Measurements from ENCODE around the gene CD48. TPM values are rescaled to one million over a fixed set of nuclear protein-coding genes. Genes with fewer than 3 reads are reported as not detected.

The CD48 gene
- polyA plus RNA-seq, 1 donor (not counting 4 experiments of a cell fraction or from before 2014, with no cell fraction given), result 0.07 TPM

DNA sequence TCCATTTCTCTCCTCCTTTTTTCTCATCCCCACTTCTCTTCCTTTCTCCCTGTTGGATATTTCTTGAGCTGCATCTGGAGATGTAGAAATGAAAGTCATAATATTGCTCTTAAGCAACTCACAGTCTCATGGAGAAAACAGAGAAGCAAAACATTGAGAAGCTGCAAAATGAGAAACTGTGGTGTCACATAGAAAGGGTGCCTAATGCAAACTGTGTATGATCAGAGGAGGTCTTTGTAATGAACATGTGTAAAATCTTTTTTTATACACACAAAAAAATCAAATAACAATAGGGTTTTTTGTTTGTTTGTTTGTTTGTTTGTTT lies 15.7 kb upstream of the CD48 start:
- H3K27ac ChIP-seq (ENCODE audit: control insufficient read depth, insufficient read depth, low read length), result no peak overlapping the region
- no peak overlapping the region for H3K9ac ChIP-seq (ENCODE audit: control insufficient read depth, extremely low read depth, insufficient read depth, low read length)
- peak overlapping the region; percentile 94 for H2AFZ ChIP-seq (ENCODE audit: control insufficient read depth, low read length)
- no peaks in the 10 kb centered on the region for H3K36me3 ChIP-seq (ENCODE audit: control insufficient read depth in 2 of 2, extremely low read depth in 1 of 2, insufficient read depth in 2 of 2, low read length in 2 of 2)
- no peak overlapping the region for H3K4me3 ChIP-seq (ENCODE audit: control insufficient read depth in 2 of 3, extremely low read depth in 1 of 3, insufficient read depth in 2 of 3, low read depth in 1 of 3, low read length in 3 of 3)
- H3K27me3 ChIP-seq (ENCODE audit: control insufficient read depth, extremely low read depth, insufficient read depth, low read length), result no peaks in the 10 kb centered on the region
- peaks cover 35% of the 10 kb centered on the region for H3K4me1 ChIP-seq (ENCODE audit: control insufficient read depth, extremely low read depth, insufficient read depth, low read length)
- dilution Hi-C loops (cut with MboI; ENCODE audit: extremely low pct_ligation_motif_present, low sequenced_read_pairs), result no loop called here
- no peaks in the 10 kb centered on the region for H4K20me1 ChIP-seq (ENCODE audit: control insufficient read depth, extremely low read depth, insufficient read depth, low read length)
- no peaks in the 10 kb centered on the region for H3K79me2 ChIP-seq (ENCODE audit: control insufficient read depth, insufficient read depth, low read length)
- H3K9me1 ChIP-seq (ENCODE audit: control insufficient read depth, extremely low read depth, insufficient read depth, low read length), result peaks cover 4% of the 10 kb centered on the region
- H3K9me3 ChIP-seq (ENCODE audit: control insufficient read depth, low read depth, low read length), result no peaks in the 10 kb centered on the region
- DNase-seq (ENCODE audit: low read depth, low spot score), result no peak
- FAIRE-seq, result no peak
- no peak for TF ChIP-seq EZH2 (IDR thresholded peaks at IDR 0.05; ENCODE audit: low read length)
- TF ChIP-seq, protein P1, sequence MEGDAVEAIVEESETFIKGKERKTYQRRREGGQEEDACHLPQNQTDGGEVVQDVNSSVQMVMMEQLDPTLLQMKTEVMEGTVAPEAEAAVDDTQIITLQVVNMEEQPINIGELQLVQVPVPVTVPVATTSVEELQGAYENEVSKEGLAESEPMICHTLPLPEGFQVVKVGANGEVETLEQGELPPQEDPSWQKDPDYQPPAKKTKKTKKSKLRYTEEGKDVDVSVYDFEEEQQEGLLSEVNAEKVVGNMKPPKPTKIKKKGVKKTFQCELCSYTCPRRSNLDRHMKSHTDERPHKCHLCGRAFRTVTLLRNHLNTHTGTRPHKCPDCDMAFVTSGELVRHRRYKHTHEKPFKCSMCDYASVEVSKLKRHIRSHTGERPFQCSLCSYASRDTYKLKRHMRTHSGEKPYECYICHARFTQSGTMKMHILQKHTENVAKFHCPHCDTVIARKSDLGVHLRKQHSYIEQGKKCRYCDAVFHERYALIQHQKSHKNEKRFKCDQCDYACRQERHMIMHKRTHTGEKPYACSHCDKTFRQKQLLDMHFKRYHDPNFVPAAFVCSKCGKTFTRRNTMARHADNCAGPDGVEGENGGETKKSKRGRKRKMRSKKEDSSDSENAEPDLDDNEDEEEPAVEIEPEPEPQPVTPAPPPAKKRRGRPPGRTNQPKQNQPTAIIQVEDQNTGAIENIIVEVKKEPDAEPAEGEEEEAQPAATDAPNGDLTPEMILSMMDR (optimal IDR thresholded peaks at IDR 0.05 in 1 of 3, IDR thresholded peaks at IDR 0.05 in 1 of 3, conservative IDR thresholded peaks at IDR 0.05 in 1 of 3; ENCODE audit: extremely low read depth in 1 of 3, insufficient read depth in 2 of 3, low read length in 3 of 3), result no peak
- peak overlapping the region; percentile 71 for H3K4me2 ChIP-seq (ENCODE audit: control insufficient read depth, extremely low read depth, insufficient read depth, low read depth, low read length)

DNA sequence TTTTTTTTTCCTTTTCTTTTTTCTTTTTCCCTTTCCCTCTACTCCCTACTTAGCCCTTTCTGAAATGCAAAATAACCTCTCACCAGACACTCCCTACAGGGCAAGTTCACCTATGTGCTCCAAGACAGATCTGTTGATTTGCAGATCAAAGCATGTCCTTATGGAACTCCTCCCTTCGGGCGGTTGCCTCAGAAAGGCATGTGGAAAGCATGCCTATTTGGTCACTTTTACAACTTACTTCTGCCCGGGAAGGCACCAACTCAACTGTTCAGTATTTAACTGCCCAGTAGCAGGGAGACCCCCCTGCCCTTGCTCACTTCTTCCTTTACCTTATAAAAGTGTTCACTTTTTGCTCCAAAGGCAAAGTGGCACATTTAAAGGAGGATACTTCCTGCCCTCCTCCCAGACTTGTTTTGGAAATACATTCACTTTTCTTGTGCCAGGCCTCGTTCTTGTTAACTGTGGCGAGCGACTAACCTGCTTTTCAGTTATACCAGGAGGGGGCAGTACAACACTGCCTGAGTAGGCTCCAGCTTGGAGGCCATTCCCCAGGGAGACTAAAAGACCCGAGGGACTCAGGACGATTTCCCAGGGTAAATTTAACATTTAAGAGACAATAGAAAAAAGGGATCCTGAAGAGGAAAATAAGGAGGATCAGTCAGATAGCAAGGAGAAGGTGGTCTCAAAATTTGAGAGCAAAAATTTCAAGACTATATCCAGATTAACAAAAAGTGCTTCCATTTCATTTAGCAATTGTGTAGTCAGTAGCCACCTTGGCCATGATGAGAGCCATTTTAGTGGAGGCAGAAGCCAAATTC lies 15.1 kb upstream of the CD48 start:
- H3K4me3 ChIP-seq (ENCODE audit: control insufficient read depth in 2 of 3, extremely low read depth in 1 of 3, insufficient read depth in 2 of 3, low read depth in 1 of 3, low read length in 3 of 3), result no peak overlapping the region
- no peaks in the 10 kb centered on the region for H4K20me1 ChIP-seq (ENCODE audit: control insufficient read depth, extremely low read depth, insufficient read depth, low read length)
- peak overlapping the region; percentile 59 for H3K9ac ChIP-seq (ENCODE audit: control insufficient read depth, extremely low read depth, insufficient read depth, low read length)
- H3K79me2 ChIP-seq (ENCODE audit: control insufficient read depth, insufficient read depth, low read length), result no peaks in the 10 kb centered on the region
- H3K4me2 ChIP-seq (ENCODE audit: control insufficient read depth, extremely low read depth, insufficient read depth, low read depth, low read length), result peak overlapping the region; percentile 71
- H3K9me1 ChIP-seq (ENCODE audit: control insufficient read depth, extremely low read depth, insufficient read depth, low read length), result peaks cover 4% of the 10 kb centered on the region
- H2AFZ ChIP-seq (ENCODE audit: control insufficient read depth, low read length), result peak overlapping the region; percentile 94
- FAIRE-seq, result peak; percentile 80
- peak overlapping the region; percentile 66 for H3K27ac ChIP-seq (ENCODE audit: control insufficient read depth, insufficient read depth, low read length)
- no peaks in the 10 kb centered on the region for H3K9me3 ChIP-seq (ENCODE audit: control insufficient read depth, low read depth, low read length)
- H3K4me1 ChIP-seq (ENCODE audit: control insufficient read depth, extremely low read depth, insufficient read depth, low read length), result peaks cover 35% of the 10 kb centered on the region
- H3K27me3 ChIP-seq (ENCODE audit: control insufficient read depth, extremely low read depth, insufficient read depth, low read length), result no peaks in the 10 kb centered on the region
- peak; percentile 56 for DNase-seq (ENCODE audit: low read depth, low spot score)
- H3K36me3 ChIP-seq (ENCODE audit: control insufficient read depth in 2 of 2, extremely low read depth in 1 of 2, insufficient read depth in 2 of 2, low read length in 2 of 2), result no peaks in the 10 kb centered on the region
- dilution Hi-C loops (cut with MboI; ENCODE audit: extremely low pct_ligation_motif_present, low sequenced_read_pairs), result no loop called here
- TF ChIP-seq, protein P1 (optimal IDR thresholded peaks at IDR 0.05 in 1 of 3, IDR thresholded peaks at IDR 0.05 in 1 of 3, conservative IDR thresholded peaks at IDR 0.05 in 1 of 3; ENCODE audit: extremely low read depth in 1 of 3, insufficient read depth in 2 of 3, low read length in 3 of 3), result peak; percentile 82 to 86 (median 84)
- no peak for TF ChIP-seq EZH2 (IDR thresholded peaks at IDR 0.05; ENCODE audit: low read length)

Data from keratinocyte (primary cell).